HepG2 (cell line): ENCODE data around the gene SPRYD3. TPM values are rescaled to one million over a fixed set of nuclear protein-coding genes. Genes with fewer than 3 reads are reported as not detected.

Experiments used
- ATAC-seq: fragments of 200-7000 bp; cut with Tn5 transposase; 3 replicates; pipeline ENCODE4 v1.9.1; 2020; ENCODE audit warnings: mild to moderate bottlenecking, moderate library complexity
- BruUV-seq: library from RNA; stranded (reverse); fragments of 400-500 nt; replicated peaks from 2 replicates; lab custom pipeline; 2021; lab: Mats Ljungman, UMichigan
- CTCF ChIA-PET: fragments of 300-600 bp; formaldehyde crosslinking; extraction: SDS; loops from one replicate; lab custom pipeline; 2021; ENCODE audit warnings: low total read pairs, inconsistent platforms, low intra/inter-chr PET ratio; lab: Yijun Ruan, JAX
- POLR2A ChIA-PET: fragments of 350-600 bp; sonication (Branson Sonifier 250); formaldehyde crosslinking; loops from one replicate; lab custom pipeline; 2020; ENCODE audit warnings: antibody characterized with exemption, inconsistent platforms; lab: Yijun Ruan, JAX
- DNase-seq: peaks from one replicate; pipeline ENCODE4 v3.0.0-alpha.2; 2015; ENCODE audit warnings: low spot score
- FAIRE-seq: peaks from 3 replicates; lab custom pipeline; 2011; peaks lifted over from hg19 to GRCh38; lab: Jason Lieb, UNC
- H2AFZ ChIP-seq: one replicate; pipeline ENCODE4 v1.6.1; 2011; ENCODE audit warnings: low read length, inconsistent platforms
- H3K27ac ChIP-seq: fragments of 300-600 bp; 3 replicates; pipeline ENCODE4 v1.8.0; 2011; ENCODE audit warnings: mixed run types, mild to moderate bottlenecking, mixed read lengths, low read length, inconsistent platforms; ENCODE audit not compliant: insufficient read depth; ENCODE audit errors: extremely low read length
- H3K27me3 ChIP-seq, 2 experiments: fragments of 200-600 bp in 1 of 2; 2 replicates in 1 of 2; 3 replicates in 1 of 2; pipeline versions ENCODE4 v1.6.0 to v1.8.0; 2011; ENCODE audit warnings: low read length in 2 of 2, mild to moderate bottlenecking in 2 of 2, moderate library complexity in 2 of 2, inconsistent platforms in 1 of 2; ENCODE audit not compliant: insufficient read depth in 2 of 2, control insufficient read depth in 1 of 2
- H3K36me3 ChIP-seq, 2 experiments: fragments of 200-600 bp in 1 of 2; replicated peaks in 1 of 2; 2 replicates in 1 of 2; 3 replicates in 1 of 2; pipeline versions ENCODE4 v1.5.1 to v1.8.0; 2011; ENCODE audit warnings: low read length in 2 of 2, inconsistent platforms in 1 of 2; ENCODE audit not compliant: insufficient read depth in 2 of 2, control insufficient read depth in 1 of 2
- H3K4me1 ChIP-seq: 2 replicates; pipeline ENCODE4 v1.5.1; 2012; ENCODE audit warnings: low read length, inconsistent platforms; ENCODE audit not compliant: insufficient read depth
- H3K4me2 ChIP-seq: 2 replicates; pipeline ENCODE4 v1.6.0; 2011; ENCODE audit warnings: low read depth, low read length, inconsistent platforms
- H3K4me3 ChIP-seq, 3 experiments: fragments of 200-600 bp in 1 of 3; sonication (generic), shearing (Covaris generic) in 1 of 3; replicated peaks in 1 of 3; 2 replicates each; pipeline ENCODE4 v1.5.1; 2011 to 2016; ENCODE audit warnings: low read length in 3 of 3, inconsistent platforms in 2 of 3, low read depth in 2 of 3, mild to moderate bottlenecking in 2 of 3, control low read depth in 1 of 3, mixed read lengths in 1 of 3; ENCODE audit not compliant: insufficient read depth in 1 of 3
- H3K79me2 ChIP-seq: one replicate; pipeline ENCODE4 v1.6.1; 2011; ENCODE audit warnings: low read length, inconsistent platforms; ENCODE audit not compliant: insufficient read depth
- H3K9ac ChIP-seq: 2 replicates; pipeline ENCODE4 v1.6.0; 2011; ENCODE audit warnings: mild to moderate bottlenecking, low read depth, low read length, inconsistent platforms; ENCODE audit not compliant: insufficient read depth
- H3K9me3 ChIP-seq: 2 replicates; pipeline ENCODE4 v1.5.1; 2012; ENCODE audit warnings: mild to moderate bottlenecking, low read length
- H4K20me1 ChIP-seq: 2 replicates; pipeline ENCODE4 v1.6.0; 2011; ENCODE audit warnings: inconsistent platforms, mild to moderate bottlenecking, low read length, moderate library complexity; ENCODE audit not compliant: insufficient read depth
- GABPA ChIP-seq, 2 experiments: IDR thresholded peaks; 2 replicates each; pipeline ENCODE4 v1.6.1; 2011 to 2016; ENCODE audit warnings: low read depth in 2 of 2, low read length in 1 of 2, missing biosample characterization in 1 of 2, missing genetic modification characterization in 1 of 2
- KDM2A ChIP-seq: sonication (generic); formaldehyde crosslinking; IDR thresholded peaks from 2 replicates; pipeline ENCODE4 v1.4.0; 2020; ENCODE audit warnings: low read depth, missing genetic modification reagents, borderline replicate concordance
- MEIS1 ChIP-seq: sonication (generic); formaldehyde crosslinking; IDR thresholded peaks from 2 replicates; pipeline ENCODE4 v1.9.0; 2021; ENCODE audit warnings: mild to moderate bottlenecking, missing genetic modification reagents, moderate library complexity, borderline replicate concordance
- POLR2AphosphoS5 ChIP-seq: IDR thresholded peaks from 2 replicates; pipeline ENCODE4 v1.6.1; 2012; ENCODE audit warnings: low read depth, low read length
- THAP11 ChIP-seq: IDR thresholded peaks from 2 replicates; pipeline ENCODE4 v1.6.1; 2016; ENCODE audit warnings: missing biosample characterization, missing genetic modification reagents
- ZBTB39 ChIP-seq: sonication (generic); formaldehyde crosslinking; IDR thresholded peaks from 2 replicates; pipeline ENCODE4 v1.5.0; 2020; ENCODE audit warnings: missing genetic modification reagents
- ZBTB7B ChIP-seq: sonication (generic); formaldehyde crosslinking; IDR thresholded peaks from 2 replicates; pipeline ENCODE4 v1.4.0; 2020; ENCODE audit warnings: missing genetic modification reagents
- ZHX1 ChIP-seq: sonication (generic); formaldehyde crosslinking; IDR thresholded peaks from 2 replicates; pipeline ENCODE4 v1.8.1; 2022; ENCODE audit warnings: low read depth, mild to moderate bottlenecking, missing genetic modification reagents
- ZNF574 ChIP-seq: sonication (generic); formaldehyde crosslinking; IDR thresholded peaks from 2 replicates; pipeline ENCODE4 v1.4.0; 2020; ENCODE audit warnings: missing genetic modification reagents
- ZNF660 ChIP-seq: sonication (generic); formaldehyde crosslinking; IDR thresholded peaks from 2 replicates; pipeline ENCODE4 v1.5.1; 2020; ENCODE audit warnings: mild to moderate bottlenecking, low read depth, missing genetic modification reagents, borderline replicate concordance
- ZNF737 ChIP-seq: sonication (generic); formaldehyde crosslinking; IDR thresholded peaks from 2 replicates; pipeline ENCODE4 v1.5.0; 2020; ENCODE audit warnings: missing genetic modification reagents, mild to moderate bottlenecking, borderline replicate concordance
- WGBS: methylation state at CpG from one replicate; pipeline ENCODE4 v1.1.6; 2017; ENCODE audit warnings: low lambda C conversion rate; 5-methylcytosine and 5-hydroxymethylcytosine counted together
- in situ Hi-C: cut with HindIII; loops from 2 replicates; pipeline ENCODE4 v1.10.0; 2017; ENCODE audit warnings: low pct_unique_long_range_greater_than_20kb; ENCODE audit not compliant: extremely low pct_ligation_motif_present
- intact Hi-C: fragments of 100-400 bp; cut with micrococcal nuclease; formaldehyde crosslinking; loops from one replicate; pipeline ENCODE4 v1.10.0; 2022; ENCODE audit not compliant: unreplicated experiment
- polyA plus RNA-seq, 8 experiments: library from polyadenylated mRNA; depleted of rRNA in 3 of 8; stranded (reverse) in 7 of 8; unstranded in 1 of 8; fragments of >200 nt; fragmentation: Illumina TruSeq in 4 of 8; extraction: Trizol in 4 of 8; gene quantifications; 2 replicates each; pipeline versions ENCODE4 v1.2.1 to v1.2.3, GENCODE V29; 2011 to 2016; ENCODE audit warnings: low read depth in 4 of 8, missing spikeins in 1 of 8, mixed read lengths in 1 of 8; ENCODE audit not compliant: insufficient read depth in 1 of 8
- total RNA-seq, 5 experiments: library from RNA; depleted of rRNA; stranded (reverse); fragments of >200 nt; fragmentation: Illumina TruSeq; extraction: Trizol; gene quantifications; 2 replicates each; pipeline ENCODE4 v1.2.3, GENCODE V29; 2016; ENCODE audit warnings: low read depth in 1 of 5

The SPRYD3 gene
- total and polyA plus RNA-seq, 2 of the 13 experiments (the other 11 are each of a cell fraction or from before 2014, with no cell fraction given): 9.0 to 9.2 TPM

GRCh38 chr12:53046655-53047220 is 32.5 kb downstream of the SPRYD3 start (continued):
- TF ChIP-seq GABPA (IDR thresholded peaks at IDR 0.05; ENCODE audit: low read depth, low read length): no peak
- TF ChIP-seq GABPA (CRISPR knock-in tag; IDR thresholded peaks at IDR 0.05; ENCODE audit: low read depth): peak; percentile 38; the same call in 1 of the 2 replicates
- TF ChIP-seq ZBTB7B (CRISPR knock-in tag): 0 out of 2 replicates have a peak, but pooled peaks have one; percentile 29
- peak; percentile 21; the same call in 1 of the 2 replicates for TF ChIP-seq THAP11 (CRISPR knock-in tag)
- TF ChIP-seq POLR2AphosphoS5: peak; percentile 73
- no peak for TF ChIP-seq ZNF660 (CRISPR knock-in tag)
- peak; percentile 79 for TF ChIP-seq KDM2A (CRISPR knock-in tag)
- 0 out of 2 replicates have a peak, but pooled peaks have one; percentile 25 for TF ChIP-seq ZNF574
- TF ChIP-seq MEIS1 (CRISPR knock-in tag): peak; percentile 52; the same call in 1 of the 2 replicates
- peak; percentile 53; the same call in 1 of the 2 replicates for TF ChIP-seq ZNF737 (CRISPR knock-in tag)
- TF ChIP-seq, all 625 proteins: peak for 59

- H4K20me1 ChIP-seq: no peaks in the 10 kb centered on the region
- ChIA-PET POLR2A (interaction anchor here (1.0 to 6.4 kb wide), 5 partner anchors 8 to 57 kb away, joined by 6 to 65 read pairs (median 15); partner anchors contain the start of genes EIF4B, SOAT2 and SPRYD3), CTCF (no interaction called here)
- H3K36me3 ChIP-seq: no peaks in the 10 kb centered on the region
- peaks cover 67% of the 10 kb centered on the region for H3K4me1 ChIP-seq
- TF ChIP-seq ZBTB39 (CRISPR knock-in tag) (0 out of 2 replicates have a peak, but pooled peaks have one; percentile 10), ZHX1 (CRISPR knock-in tag) (no peak)
- no peak overlapping the region for H2AFZ ChIP-seq
- intact Hi-C loops: no loop called here
- FAIRE-seq (no peak), DNase-seq (no peak), ATAC-seq (no peak)
- H3K27ac ChIP-seq: no peak overlapping the region
- H3K4me3 ChIP-seq: peak overlapping the region in 1 of 3 experiments; percentile 91; a peak in 1 of 6 replicates
- H3K79me2 ChIP-seq: peaks cover 7% of the 10 kb centered on the region
- WGBS: 75% methylated on average over 5 of the region's 5 CpGs
- H3K4me2 ChIP-seq: peak overlapping the region; percentile 99
- peak overlapping the region; percentile 83; the same call in 1 of the 2 replicates for H3K9ac ChIP-seq
- no peaks in the 10 kb centered on the region for H3K9me3 ChIP-seq
- H3K27me3 ChIP-seq: no peaks in the 10 kb centered on the region; a peak in 1 of 5 replicates
- in situ Hi-C loops: no loop called here
- BruUV-seq: no TSS peak
Observed at GRCh38 chr12:53045696-53046045, 33.5 kb downstream of the SPRYD3 start.
